HAP-1 (cell line): Measurements from ENCODE around the gene IGF1R.
A peak's percentile ranks its signal among the peaks of the same experiment; 100 is the strongest.

Experiments used
- DNase-seq, 2 experiments: peaks; one replicate each; pipeline ENCODE4 v3.0.0-alpha.2; 2016 to 2020; ENCODE audit warnings: low spot score in 2 of 2
- H3K27me3 ChIP-seq: fragments of 250-450 bp; sonication (Bioruptor Pico); 2 replicates; pipeline ENCODE4 v1.5.1; 2020; ENCODE audit warnings: low read depth, mild to moderate bottlenecking, moderate library complexity
- H3K36me3 ChIP-seq: fragments of 250-450 bp; sonication (Bioruptor Pico); replicated peaks from 2 replicates; pipeline ENCODE4 v1.5.1; 2020; ENCODE audit warnings: mild to moderate bottlenecking
- H3K4me1 ChIP-seq: fragments of 250-450 bp; sonication (Bioruptor Pico); 2 replicates; pipeline ENCODE4 v1.5.1; 2020; ENCODE audit warnings: mild to moderate bottlenecking
- H3K4me3 ChIP-seq: fragments of 250-450 bp; sonication (Bioruptor Pico); 2 replicates; pipeline ENCODE4 v1.5.1; 2020; ENCODE audit warnings: mild to moderate bottlenecking, moderate library complexity
- H3K9me3 ChIP-seq: fragments of 250-450 bp; sonication (Bioruptor Pico); 2 replicates; pipeline ENCODE4 v1.5.1; 2020; ENCODE audit warnings: mild to moderate bottlenecking, moderate library complexity
- in situ Hi-C: fragments of 300-500 bp; cut with MboI; formaldehyde crosslinking; loops from 3 replicates; pipeline ENCODE4 v1.14.3; 2020; ENCODE audit warnings: low sequenced_read_pairs, inconsistent platforms, mixed read lengths

The IGF1R gene

DNA sequence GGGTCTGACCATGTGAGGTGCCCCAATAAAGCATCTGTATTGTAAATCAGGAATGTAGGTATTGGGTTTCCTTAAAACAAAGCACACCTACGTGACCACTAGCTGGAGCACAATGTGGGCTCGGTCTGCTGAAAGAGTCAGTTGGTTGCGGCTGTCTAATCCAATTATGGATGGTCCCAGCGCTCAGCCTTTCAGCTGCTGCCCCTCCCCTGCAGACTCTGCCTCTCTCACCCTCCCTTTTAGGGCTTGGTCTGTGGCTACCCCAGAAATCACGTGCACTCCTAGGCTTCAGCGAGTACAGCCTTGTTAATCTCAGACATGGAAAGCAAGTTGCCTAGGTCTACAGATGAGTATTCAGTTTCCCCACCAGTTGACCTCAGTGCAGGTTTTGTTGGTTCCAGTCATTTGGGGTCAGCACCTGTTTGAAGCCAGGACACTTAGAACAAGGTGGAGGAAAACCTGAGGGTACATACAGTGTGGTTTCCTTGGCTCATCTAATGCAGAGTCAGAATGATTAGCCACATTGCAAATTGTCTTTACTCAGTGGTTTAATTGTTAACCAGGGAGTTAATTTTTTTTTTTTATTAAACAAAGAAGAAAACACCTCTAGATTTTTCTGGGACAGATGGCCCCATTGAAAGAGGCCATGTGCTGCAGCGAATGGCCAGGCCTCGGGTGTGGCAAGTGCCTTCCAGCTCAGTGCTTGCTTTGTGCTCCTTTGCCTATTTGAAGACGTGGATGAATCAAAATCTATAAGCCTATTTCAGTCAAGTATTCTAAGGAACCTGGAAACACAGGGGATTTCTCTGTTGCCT is 137.7 kb downstream of the IGF1R start:
- DNase-seq: peak; percentile 88 to 89
- H3K36me3 ChIP-seq: no peaks in the 10 kb centered on the region
- in situ Hi-C loops: no loop called here
- no peaks in the 10 kb centered on the region for H3K27me3 ChIP-seq
- no peaks in the 10 kb centered on the region for H3K9me3 ChIP-seq
- peaks cover 36% of the 10 kb centered on the region for H3K4me1 ChIP-seq
- no peak overlapping the region for H3K4me3 ChIP-seq

- Histone ChIP-seq H3K4me3 (no peak overlapping the region), H3K27me3 (no peaks in the 10 kb centered on the region), H3K4me1 (peaks cover 38% of the 10 kb centered on the region), H3K36me3 (no peaks in the 10 kb centered on the region), H3K9me3 (no peaks in the 10 kb centered on the region)
- DNase-seq: no peak
- in situ Hi-C loops: no loop called here
These were observed 138.4 kb downstream of the IGF1R start for GRCh38 chr15:98786717-98787116.

DNA sequence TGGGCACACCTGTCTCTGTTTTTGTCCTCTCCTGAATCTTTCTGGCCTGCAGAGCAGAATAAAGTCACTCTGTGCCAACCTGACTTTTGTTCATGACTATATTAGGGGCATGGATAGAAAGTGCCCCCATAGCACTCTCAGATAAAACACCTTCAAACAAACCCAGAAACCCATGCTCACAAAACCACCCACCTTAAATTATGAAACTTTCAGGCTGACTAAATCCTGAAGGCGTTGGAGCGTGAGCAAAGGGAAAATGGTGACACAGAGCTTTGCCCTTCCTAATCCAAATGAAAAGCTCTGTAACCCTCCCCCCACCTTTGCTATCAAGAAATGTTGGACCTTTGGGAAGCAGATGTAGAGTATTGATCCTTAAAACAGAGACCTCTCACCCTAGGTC is 138.9 kb downstream of the IGF1R start:
- DNase-seq: no peak
- in situ Hi-C loops: no loop called here
- Histone ChIP-seq H3K9me3 (no peaks in the 10 kb centered on the region), H3K36me3 (no peaks in the 10 kb centered on the region), H3K27me3 (no peaks in the 10 kb centered on the region), H3K4me3 (no peak overlapping the region), H3K4me1 (peaks cover 38% of the 10 kb centered on the region)

GRCh38 chr15:98787936-98788757 is 139.8 kb downstream of the IGF1R start:
- Histone ChIP-seq H3K4me1 (peaks cover 29% of the 10 kb centered on the region), H3K36me3 (no peaks in the 10 kb centered on the region), H3K9me3 (no peaks in the 10 kb centered on the region), H3K4me3 (no peak overlapping the region), H3K27me3 (no peaks in the 10 kb centered on the region)
- DNase-seq: no peak
- in situ Hi-C loops: no loop called here

- no peak overlapping the region for H3K4me3 ChIP-seq
- H3K27me3 ChIP-seq: no peaks in the 10 kb centered on the region
- no peaks in the 10 kb centered on the region for H3K36me3 ChIP-seq
- DNase-seq: no peak
- in situ Hi-C loops: no loop called here
- H3K4me1 ChIP-seq: peaks cover 27% of the 10 kb centered on the region
- H3K9me3 ChIP-seq: no peaks in the 10 kb centered on the region
These were observed 140.7 kb downstream of the IGF1R start for GRCh38 chr15:98789020-98789419.

DNA sequence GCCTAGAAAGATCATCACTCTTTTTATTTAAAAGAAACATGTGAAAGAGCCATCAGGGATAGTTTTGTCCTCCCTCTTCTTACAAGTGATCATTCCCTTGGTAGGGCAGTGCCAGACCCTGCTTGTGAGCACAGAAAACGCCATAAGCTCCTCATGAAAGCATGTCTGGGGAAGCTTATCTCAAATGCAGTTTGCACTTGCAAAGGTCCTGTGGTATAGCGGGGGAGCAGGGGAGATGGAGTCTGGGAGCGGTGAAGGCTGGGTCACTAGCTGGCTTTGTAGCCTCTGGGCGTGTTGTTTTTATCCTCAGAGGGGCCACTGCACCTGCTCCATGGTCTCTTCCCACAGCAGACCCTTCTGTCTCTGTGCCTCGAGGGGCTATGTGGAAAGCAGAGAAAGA is 141.9 kb downstream of the IGF1R start:
- no peak for DNase-seq
- H3K27me3 ChIP-seq: no peaks in the 10 kb centered on the region
- H3K4me3 ChIP-seq: no peak overlapping the region
- H3K9me3 ChIP-seq: no peaks in the 10 kb centered on the region
- H3K36me3 ChIP-seq: no peaks in the 10 kb centered on the region
- H3K4me1 ChIP-seq: peaks cover 23% of the 10 kb centered on the region
- in situ Hi-C loops: no loop called here

DNA sequence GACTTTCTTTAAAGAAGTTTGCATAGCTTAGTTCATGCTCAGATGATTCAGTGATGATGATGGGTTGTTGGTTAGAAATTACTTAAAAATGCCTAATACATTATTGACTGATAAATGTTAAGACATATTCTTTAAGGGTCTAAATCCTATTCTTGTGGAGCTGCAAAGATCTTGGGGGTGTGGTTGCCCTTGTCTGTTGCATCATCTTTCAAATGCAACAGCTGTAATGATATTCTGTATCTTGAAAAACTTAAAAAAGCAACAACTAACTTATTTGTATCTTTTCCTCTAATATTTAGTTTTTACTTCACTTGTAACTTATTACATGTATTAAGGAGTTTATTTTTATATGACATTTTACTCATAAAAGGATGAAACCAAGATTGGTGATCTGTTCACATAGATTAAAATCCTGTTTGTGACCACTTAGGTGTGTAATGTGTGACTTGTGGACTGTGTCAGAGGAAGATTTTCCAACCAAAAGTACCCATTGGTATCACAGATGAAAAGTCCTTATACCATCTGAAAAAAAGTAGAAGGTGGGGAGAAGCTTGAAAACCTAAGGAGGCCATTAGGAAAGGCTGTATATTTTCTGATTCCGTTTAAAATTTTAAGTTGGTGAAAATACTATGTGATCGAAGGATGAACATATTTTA is 142.8 kb downstream of the IGF1R start:
- Histone ChIP-seq H3K36me3 (no peaks in the 10 kb centered on the region), H3K27me3 (no peaks in the 10 kb centered on the region), H3K9me3 (no peaks in the 10 kb centered on the region), H3K4me1 (peaks cover 16% of the 10 kb centered on the region), H3K4me3 (no peak overlapping the region)
- no peak for DNase-seq
- in situ Hi-C loops: no loop called here

- no peaks in the 10 kb centered on the region for H3K27me3 ChIP-seq
- in situ Hi-C loops: no loop called here
- DNase-seq: no peak
- H3K4me3 ChIP-seq: no peak overlapping the region
- no peaks in the 10 kb centered on the region for H3K9me3 ChIP-seq
- H3K4me1 ChIP-seq: peaks cover 10% of the 10 kb centered on the region
- H3K36me3 ChIP-seq: no peaks in the 10 kb centered on the region
These were observed 143.8 kb downstream of the IGF1R start for GRCh38 chr15:98792117-98792516.

GRCh38 chr15:98794211-98794610 is 145.9 kb downstream of the IGF1R start:
- no peaks in the 10 kb centered on the region for H3K27me3 ChIP-seq
- DNase-seq: no peak
- no peaks in the 10 kb centered on the region for H3K9me3 ChIP-seq
- peaks cover 19% of the 10 kb centered on the region for H3K4me1 ChIP-seq
- in situ Hi-C loops: no loop called here
- H3K4me3 ChIP-seq: no peak overlapping the region
- H3K36me3 ChIP-seq: no peaks in the 10 kb centered on the region

DNA sequence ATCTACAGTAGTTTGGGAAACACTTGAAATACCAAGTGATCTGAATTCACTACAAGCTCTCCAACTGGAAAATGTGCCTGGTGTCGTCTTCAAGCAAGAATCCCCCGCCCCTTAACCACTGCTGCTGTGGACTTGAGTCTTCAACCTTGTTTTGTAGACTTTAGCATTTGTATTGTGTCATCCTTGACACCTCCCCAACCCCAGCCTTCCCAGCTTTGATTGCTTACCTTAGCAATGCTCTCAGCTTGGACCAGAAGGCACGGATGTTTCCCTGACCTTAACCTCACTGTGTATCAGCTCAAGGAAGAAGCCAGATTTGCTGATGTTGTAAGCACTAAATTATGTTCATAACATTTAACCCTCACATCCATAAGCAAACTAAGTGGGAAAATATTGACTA is 146.4 kb downstream of the IGF1R start:
- H3K4me1 ChIP-seq: peaks cover 24% of the 10 kb centered on the region
- no peak for DNase-seq

GRCh38 chr15:98795980-98796379 is 147.6 kb downstream of the IGF1R start:
- Histone ChIP-seq H3K27me3 (no peaks in the 10 kb centered on the region), H3K36me3 (no peaks in the 10 kb centered on the region), H3K4me1 (peaks cover 26% of the 10 kb centered on the region), H3K9me3 (no peaks in the 10 kb centered on the region), H3K4me3 (no peak overlapping the region)
- DNase-seq: no peak
- in situ Hi-C loops: no loop called here

More for the DNA sequence above, 146.4 kb downstream of the IGF1R start:
- in situ Hi-C loops: no loop called here
- Histone ChIP-seq H3K27me3 (no peaks in the 10 kb centered on the region), H3K36me3 (no peaks in the 10 kb centered on the region), H3K4me3 (no peak overlapping the region), H3K9me3 (no peaks in the 10 kb centered on the region)

GRCh38 chr15:98796685-98797357 is 148.5 kb downstream of the IGF1R start:
- no peak for DNase-seq
- Histone ChIP-seq H3K4me1 (peaks cover 31% of the 10 kb centered on the region), H3K9me3 (no peaks in the 10 kb centered on the region), H3K4me3 (no peak overlapping the region), H3K27me3 (no peaks in the 10 kb centered on the region), H3K36me3 (no peaks in the 10 kb centered on the region)
- in situ Hi-C loops: no loop called here

DNA sequence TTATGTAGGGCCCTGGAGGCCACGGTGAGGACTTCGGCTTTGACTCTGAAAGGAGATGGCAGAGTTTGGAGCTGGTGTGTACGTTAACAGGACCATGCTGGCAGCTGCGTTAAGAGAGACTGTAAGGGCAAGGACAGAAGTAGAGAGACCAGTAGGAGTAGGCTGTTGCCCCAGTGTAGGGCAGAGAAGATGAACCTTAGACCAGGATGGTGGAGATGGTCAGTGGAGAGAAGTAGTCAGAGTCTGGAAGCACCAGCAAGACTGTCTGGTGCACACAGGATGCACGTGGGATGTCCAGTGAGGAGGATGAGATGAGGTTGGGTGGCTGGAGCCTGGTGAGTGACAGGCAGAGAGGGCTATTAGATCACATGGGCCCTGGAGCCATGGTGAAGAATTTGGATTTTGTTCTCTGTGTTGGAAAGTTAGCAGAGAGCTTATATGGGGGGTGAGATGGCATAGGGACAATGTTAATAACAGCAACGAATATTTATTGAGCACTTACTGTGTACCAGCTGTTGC is 150.1 kb downstream of the IGF1R start:
- no peak overlapping the region for H3K4me3 ChIP-seq
- in situ Hi-C loops: no loop called here
- H3K9me3 ChIP-seq: no peaks in the 10 kb centered on the region
- H3K27me3 ChIP-seq: no peaks in the 10 kb centered on the region
- no peak for DNase-seq
- peaks cover 31% of the 10 kb centered on the region for H3K4me1 ChIP-seq
- H3K36me3 ChIP-seq: no peaks in the 10 kb centered on the region
